GM21528 (cell line): ENCODE results near the gene RPSA.
"Not testable (repeated sequence)": the region's sequence is repeated elsewhere in the genome, so short reads cannot be mapped to it uniquely, and the experiment has no call there.

Experiments
- ATAC-seq: cut with Tn5 transposase; IDR thresholded peaks from one replicate; pipeline ENCODE4 v1.9.1; 2021; ENCODE audit warnings: mild to moderate bottlenecking, moderate library complexity; ENCODE audit not compliant: unreplicated experiment, low FRiP score

Gene RPSA

DNA sequence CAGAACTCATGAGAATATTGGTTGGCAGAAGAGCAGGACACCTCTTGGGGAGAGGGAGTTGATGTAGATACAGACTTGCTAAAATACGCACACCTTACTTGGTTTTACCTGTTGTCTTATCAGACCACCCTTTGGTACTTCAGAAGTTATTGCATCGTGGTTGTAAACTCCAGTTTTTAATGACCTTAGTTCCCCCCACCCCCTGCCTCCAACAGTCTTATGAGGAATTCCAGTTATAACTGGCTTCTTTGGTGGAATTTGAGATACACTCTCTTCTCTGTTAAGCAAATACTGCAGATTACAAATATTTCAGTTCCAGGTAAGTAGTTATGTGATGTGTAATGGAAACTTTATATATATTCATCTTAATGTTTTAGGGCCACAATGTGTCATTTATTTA is 18.4 kb upstream of the RPSA start:
- ATAC-seq = no peak

DNA sequence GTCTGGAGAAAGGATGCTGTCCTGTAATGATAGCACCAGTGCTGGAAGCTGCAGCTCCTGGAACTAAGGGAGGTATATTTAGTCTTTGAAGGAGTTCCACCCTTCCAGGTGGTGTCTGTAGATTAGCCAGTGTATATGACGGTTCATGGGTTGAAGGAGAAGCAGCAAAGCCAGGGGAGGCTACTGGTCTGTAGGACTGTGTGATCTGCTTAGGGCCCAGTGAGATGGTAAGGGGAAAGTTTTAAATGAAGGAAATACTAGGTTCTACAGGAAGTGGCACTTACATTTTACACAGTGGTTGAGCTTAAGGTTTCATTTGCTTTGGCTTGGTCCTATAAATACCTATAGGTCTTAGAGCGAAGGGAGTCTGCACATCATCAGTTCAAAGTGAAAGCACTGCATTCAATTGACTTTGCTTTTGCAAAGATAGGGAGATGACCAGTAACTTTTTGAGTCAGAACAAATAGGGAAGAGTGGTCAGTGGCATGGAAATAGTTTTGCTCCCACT is 17.7 kb upstream of the RPSA start:
- peak; percentile 74 for ATAC-seq

DNA sequence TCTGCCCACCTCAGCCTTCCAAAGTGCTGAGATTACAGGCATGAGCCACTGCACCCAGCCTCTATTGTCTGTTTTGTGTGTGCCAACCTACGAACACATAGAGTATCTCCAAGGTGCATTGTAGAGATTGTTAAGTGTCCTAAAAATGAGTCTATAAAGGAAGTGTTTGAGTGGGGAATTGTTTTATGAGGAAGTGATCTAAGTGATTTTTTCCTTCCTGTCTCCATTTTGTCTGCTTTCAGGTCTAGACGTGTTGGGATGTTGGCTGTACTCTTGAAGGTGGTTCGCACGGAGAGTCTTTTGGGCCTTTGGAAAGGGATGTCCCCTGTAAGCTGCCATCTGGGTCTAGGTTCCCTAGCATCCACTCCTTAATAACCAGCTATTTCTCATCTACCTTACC is 16.3 kb upstream of the RPSA start:
- ATAC-seq = no peak

DNA sequence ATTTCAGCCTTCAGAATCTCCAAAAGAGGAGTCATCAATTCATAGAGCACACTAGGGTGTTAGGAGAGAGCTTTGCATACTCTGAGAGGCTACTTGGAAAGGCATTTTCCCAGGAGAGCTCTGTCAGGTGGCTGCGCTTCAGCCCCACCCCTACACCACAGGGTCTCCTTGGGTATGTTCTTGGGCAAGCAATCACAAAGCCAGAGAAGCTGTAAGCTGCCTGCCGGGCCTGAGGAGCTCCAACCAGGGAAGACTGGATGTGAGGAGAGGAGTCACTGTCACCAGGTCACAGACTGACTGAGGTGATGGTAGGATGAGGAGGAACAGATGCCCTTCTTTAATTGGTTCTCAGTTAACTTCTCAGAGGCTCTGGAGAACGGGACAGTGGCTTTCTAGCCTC is 9.8 kb upstream of the RPSA start:
- no peak for ATAC-seq

DNA sequence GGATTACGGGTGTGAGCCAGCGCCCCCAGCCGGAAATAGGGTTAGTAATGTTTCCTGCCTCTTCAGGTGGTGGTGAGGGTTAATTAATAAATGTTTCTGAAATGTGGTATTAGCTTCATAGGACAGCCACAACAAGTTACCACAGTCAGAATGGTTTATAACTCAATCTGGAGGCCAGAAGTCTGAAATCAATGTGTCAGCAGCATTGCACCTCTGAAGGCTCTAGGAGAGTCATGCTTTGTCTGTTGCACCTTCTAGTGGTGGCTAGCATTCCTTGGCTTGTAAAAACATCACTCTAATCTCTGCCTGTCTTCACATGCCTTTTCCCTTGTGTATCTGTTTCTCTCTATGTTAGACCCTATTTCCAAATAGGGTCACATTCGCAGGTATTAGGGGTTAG is 7.8 kb upstream of the RPSA start:
- no peak for ATAC-seq

DNA sequence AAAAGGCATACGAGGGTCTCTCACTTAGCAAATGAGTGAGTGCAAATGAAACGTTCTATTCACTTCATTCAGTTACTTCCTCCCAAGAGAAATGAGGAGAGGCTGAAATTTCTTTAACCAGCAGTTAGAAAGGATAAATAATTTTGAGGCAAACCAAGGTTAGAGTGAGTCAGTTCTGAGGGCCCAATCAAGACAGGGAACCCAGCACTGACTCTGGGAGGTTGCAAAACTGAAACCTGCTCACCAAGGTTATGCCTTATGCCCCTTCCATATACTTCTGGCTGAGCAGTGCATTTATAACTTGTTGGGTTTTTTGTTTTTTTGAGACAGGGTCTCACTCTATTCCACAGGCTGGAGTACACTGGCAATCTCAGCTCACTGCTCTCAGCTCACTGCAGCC is 4.5 kb upstream of the RPSA start:
- no peak for ATAC-seq

DNA sequence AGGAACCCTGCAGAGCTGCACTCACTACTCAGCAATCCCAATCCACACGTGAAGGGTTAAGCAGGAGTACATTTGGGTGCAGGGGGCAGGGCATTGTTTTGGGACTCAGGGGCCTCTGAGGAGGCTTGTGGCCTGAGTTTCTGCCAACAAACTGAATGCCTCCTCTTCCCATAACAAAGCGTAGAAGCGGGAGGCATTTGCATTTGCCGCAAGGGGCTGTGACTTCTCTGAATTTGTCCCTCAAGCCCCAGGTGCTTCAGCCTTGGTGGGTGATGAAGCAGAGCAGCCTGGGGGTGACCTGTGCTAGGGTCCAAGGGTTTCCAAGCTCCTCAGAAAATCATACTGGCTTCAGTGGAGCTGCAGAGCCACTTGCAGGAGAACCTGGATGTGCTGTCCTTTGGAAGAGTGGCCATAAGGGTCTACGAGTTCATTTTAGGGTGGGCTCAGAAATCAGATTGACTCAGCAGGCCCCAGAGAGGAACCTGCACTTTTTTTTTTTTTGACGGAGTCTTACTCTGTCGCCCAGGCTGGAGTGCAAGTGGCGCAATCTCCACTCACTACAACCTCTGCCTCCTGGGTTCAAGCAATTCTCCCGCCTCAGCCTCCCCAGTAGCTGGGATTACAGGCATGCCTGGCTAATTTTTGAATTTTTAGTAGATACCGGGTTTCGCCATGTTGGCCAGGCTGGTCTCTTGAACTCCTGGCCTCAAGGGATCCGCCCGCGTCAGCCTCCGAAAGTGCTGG is 1.4 kb upstream of the RPSA start:
- ATAC-seq = no peak

DNA sequence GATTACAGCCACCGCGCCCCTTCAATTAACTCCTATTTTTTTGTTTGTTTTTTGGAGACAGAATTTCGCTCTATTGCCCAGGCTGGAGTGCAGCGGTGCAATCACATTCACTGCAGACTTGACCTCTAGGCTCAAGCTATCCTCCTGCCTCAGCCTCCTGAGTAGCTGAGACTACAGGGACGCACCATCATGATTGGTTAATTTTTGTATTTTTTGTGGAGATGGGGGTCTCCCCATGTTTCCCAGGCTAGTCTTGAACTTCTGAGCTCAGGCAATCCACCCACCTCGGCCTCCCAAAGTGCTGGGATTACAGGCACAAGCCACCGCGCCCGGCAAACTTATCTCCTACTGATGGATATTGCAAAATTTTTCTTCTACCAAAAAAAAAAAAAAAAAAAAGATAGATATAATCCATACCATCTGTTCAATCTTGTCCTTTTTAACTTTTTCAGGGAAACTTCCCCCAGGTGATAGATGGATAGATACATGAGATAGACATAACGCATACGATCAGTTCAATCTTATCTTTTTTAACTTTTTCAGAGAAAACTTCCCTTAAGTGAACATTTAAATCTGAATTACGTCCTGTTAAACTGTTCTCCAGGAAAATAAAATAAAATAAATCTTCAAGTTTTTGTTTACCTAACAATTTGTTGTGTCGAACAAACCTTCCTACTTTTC is 693 bp upstream of the RPSA start:
- no peak for ATAC-seq

DNA sequence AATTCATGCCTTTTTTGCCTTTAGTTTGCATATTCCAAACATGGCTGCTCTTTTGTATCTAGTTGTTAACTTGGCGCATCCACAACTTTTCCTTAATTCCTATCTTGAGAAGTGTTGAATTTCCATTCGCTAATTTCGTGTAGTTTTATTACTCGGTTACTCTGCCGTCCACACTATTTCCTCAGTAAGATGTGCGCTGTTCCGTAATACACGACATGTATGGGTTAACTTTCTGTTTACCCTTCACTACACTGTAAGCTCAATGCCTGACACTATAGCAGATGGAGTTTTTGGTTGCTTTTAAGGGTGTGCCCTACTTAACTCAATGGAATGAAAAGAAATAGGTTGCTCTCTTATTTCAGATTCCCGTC is 724 bp downstream of the RPSA start:
- no peak for ATAC-seq

DNA sequence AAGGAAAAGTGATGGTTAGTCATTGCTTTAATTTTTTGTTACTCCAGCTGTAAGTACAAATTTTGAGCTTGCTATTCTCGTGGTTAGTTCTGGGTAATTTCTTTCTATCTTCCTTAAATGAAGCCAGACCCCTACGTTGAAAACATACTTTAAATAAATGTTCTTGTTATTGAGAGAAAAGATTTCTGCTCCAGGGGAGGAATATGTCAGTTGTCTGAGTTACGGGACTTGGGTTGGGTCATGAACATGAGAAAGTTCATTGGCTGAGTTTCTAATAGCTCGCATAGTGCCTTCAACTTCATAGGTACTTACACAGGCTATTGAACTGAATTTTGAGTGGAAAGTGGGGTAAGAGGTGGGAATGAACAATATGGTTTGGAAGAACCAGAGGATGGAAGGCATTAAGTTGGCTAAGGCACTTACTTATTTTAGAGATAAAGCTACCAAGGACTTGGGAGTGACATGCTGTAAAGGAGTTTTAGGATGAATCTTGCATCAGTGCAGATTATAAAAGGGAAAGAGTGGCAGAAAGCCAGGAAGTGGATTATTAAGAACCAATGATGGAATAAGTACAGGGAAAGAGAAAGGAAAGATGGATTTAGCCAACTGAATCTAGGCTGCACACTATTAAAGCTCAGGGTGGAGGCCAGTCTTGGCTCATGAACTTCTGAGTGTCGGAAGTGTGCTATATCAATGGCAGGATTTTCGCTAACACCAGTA is 1.4 kb downstream of the RPSA start:
- ATAC-seq = no peak

DNA sequence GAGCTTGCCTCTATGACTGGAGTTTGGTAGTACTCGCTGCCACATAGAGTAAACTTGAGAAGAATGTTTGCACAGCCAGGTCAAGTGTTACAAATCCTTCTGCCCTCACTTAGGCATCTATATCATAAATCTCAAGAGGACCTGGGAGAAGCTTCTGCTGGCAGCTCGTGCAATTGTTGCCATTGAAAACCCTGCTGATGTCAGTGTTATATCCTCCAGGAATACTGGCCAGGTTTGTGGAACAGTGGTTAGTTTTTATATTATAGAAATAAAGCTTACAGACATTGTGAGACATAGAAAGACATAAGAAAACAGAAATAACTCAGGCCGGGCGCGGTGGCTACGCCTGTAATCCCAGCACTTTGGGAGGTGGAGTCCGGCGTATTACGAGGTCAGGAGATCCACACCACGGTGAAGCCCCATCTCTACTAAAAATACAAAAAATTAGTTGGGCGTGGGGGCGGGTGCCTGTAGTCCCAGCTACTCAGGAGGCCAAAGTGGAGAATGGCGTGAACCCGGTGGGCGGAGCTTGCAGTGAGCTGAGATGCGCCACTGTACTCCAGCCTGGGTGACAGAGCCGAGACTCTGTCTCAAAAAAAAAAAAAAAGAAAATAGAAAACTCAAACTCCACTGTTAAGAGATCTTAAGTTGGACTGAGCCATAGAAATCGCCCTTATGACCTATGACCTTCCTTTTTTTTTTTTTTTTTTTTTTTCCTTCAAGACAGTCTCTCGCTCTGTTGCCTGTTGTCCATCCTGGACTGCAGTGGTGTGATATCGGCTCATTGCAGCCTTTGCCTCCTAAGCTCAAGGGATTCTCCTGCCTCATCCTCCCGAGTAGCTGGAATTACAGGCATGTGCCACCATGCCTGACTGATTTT is 2.2 kb downstream of the RPSA start:
- no peak for ATAC-seq

DNA sequence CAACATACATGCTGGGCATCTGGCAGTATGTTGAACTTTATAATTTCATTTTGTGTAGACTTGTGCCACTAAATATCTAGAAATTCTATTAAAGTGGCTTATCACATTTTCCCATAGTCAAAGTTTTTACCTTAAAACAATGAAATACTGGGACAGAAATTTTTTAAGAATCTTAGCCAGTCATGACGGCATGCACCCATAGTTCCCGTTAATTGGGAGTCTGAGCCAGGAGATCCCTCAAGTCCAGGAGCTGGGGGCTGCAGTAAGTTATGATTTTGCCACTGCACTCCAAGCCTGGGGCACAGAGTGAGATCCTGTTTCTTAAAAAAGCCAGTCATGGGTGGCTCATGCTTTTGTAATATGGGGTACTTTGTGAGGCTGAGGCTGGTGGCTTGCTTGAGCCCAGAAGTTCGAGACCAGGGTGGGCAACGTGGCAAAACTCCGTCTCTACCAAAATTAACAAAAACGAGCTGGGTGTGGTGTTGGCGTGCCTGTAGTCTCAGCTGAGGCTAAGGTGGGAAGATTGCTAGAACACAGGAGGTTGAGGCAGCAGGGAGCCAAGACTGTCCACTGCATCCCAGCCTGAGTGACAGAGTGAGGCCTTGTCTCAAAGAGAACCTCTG is 3.1 kb downstream of the RPSA start:
- ATAC-seq = no peak

DNA sequence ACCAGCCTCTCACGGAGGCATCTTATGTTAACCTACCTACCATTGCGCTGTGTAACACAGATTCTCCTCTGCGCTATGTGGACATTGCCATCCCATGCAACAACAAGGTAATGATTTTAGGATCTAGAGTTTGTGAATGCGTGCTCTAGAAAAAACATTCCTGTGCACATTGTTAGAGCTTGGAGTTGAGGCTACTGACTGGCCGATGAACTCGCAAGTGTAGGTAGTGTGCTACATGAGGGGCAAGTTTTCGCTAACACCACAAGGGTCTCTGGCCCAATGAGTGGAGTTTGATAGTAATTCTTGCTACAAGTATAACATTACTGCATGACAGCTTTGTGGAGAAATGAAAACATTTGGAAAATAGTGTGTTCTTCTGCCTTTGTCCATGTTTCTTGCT is 4.4 kb downstream of the RPSA start:
- ATAC-seq = no peak

DNA sequence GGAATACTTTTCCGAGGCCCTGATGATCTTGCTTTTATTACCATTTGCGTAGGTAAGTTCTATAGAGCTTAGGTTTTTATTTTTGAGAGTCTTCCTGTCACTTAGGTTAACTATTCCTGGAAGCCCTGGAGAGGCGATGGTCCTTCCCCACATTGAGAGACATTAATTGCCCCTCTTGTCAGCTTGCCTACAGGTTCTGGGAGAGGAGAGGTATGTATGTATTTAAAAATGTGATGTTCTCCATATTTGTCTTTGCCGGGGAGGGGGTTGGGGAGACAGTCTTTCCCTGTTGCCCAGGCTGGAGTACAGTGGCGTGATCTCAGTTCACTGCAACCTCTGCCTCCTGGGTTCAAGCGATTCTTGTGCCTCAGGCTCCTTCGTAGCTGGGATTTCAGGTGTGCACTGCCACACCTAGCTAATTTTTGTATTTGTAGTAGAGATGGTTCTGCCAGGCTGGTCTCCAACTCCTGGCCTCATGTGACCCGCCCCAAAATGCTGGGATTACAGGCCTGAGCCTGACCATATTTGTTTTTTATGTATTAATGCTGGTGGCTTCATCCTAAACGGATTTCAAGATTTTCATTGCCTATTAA is 6.2 kb downstream of the RPSA start:
- ATAC-seq = no peak

DNA sequence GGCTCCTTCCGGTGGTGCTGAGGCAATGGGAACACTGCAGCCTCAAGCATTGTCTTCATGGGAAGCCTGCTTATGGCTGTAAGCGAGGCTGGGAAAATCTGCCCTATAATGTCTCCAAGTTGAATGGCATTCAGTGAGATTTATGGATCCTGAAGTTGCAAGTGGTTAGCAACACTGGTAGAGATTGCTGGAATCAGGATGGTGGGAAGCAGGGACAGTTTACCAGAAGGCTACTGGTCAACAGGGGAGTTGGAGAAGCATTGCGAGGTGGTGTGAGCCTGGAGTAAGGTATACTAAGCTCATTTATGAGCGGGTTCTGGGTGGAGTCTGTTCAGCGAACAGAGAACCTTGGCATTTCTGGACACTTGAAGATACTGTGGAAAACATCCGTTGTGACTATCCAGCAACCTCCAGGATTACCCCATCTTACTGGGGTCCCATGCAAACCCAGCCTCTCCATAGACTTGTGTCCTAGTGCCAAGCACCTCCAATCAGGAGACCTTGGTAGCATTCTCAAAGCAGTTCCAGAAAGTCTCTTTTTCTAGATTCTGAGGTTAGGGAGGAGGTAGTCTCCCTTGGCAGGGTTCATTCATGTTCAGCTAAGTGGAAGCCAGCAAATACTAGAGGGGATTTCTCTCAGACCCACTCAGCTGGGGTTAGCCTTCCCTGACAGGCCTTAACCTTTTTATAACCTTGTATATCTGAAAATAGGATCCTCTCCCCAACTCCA is 7.3 kb downstream of the RPSA start:
- no peak for ATAC-seq

DNA sequence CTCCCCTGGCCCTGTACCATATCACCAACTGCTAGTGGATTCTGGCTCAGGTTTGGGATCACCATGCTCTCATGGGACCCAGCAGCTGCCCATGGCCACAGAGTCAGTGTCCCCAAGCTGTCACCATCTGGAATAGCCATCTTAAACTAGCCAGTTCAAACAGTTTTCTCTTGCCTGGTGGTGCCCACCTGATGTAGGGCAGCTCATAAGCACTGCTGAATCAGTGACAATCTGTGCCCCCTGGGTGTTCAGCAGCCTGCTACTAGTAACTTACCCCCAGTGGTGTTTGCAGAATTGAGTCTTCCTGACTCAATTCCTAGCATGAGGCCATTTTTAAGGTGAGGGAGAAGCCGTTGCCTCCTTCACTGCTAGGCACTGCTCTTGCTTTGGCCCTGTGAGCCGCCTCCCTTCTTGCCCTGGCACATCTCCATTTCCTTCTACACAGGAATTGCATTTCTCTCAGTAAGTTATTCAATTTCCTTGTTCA is 7.9 kb downstream of the RPSA start:
- ATAC-seq = no peak

DNA sequence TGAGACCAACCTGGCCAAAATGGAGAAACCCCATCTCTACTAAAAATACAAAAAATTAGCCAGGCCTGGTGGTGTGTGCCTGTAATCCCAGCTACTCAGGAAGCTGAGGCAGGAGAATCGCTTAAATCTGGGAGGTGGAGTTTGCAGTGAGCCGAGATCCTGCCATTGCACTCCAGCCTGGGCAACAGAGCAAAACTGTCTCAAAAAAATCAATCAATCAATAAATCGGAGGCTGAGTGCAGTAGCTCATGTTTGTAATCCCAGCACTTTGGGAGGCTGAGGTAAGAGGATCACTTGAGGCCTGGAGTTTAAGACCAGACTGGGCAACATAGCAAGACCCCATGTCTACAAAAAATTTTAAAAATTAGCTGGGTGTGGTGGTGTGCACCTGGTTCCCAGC is 8.8 kb downstream of the RPSA start:
- not testable (repeated sequence) for ATAC-seq

DNA sequence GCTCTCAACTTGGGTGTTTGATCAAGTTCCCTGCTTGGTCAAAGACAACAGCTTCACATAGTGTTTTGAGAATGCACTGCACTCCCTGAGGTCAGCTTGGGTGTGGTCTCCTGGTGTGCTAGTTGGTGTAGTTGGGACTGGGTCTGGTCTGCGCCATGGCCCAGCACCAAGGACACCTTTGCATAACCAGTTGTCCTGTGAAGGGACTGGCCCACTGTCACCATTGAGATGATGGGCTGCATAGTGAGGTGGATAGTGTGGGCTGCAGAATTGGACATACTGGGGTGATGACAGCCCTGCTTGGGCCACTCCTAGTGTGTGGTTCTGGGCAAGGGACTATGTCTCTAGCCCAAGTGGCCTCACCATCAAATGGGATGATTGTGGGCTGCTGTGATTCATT is 9.5 kb downstream of the RPSA start:
- ATAC-seq = no peak

DNA sequence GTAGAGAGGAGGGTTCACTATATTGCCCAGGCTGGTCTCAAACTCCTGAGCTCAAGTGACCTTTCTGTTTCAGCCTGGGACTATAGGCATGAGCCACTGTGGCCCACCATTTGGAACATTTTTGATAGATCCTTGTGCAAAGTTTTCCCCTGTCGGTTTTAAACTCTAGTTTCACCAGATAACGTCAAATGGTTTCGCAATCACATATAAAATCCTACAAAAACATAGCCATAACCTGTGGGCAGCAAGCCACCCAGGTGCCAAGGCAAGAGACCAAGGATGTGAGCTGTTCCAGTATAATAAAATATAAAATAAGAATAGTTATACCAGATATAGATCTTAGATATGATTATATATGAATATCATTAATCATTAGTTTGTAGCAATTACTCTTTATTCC is 10.5 kb downstream of the RPSA start:
- ATAC-seq = not testable (repeated sequence)
